ENCODE data around the gene TNIP1.

The TNIP1 gene

GRCh38 chr5:150989695-150990094 is 91.1 kb downstream of the TNIP1 start:
- DNase-seq = no peak

GRCh38 chr5:150987746-150988145 is 93.1 kb downstream of the TNIP1 start:
- no peak for DNase-seq

All from amniotic stem cell (primary cell).